Tibial nerve (tissue), 4 donors: ENCODE measurements around the gene CD14. TPM values are rescaled to one million over a fixed set of nuclear protein-coding genes. Genes with fewer than 3 reads are reported as not detected.
A peak's percentile ranks its signal among the peaks of the same experiment; 100 is the strongest.
"Not testable (repeated sequence)": the region's sequence is repeated elsewhere in the genome, so short reads cannot be mapped to it uniquely, and the experiment has no call there.

Experiments
- DNase-seq, 2 donors: peaks; one replicate each; pipeline ENCODE4 v3.0.0-alpha.2; 2019; ENCODE audit warnings: low spot score in 2 of 2
- H3K27ac ChIP-seq, 4 donors: fragments of 200-600 bp; sonication (generic) in 3 of 4; one replicate each; pipeline ENCODE4 v1.5.1; 2017 to 2019; ENCODE audit warnings: mild to moderate bottlenecking in 1 of 4
- H3K27me3 ChIP-seq, 2 donors: fragments of 200-600 bp; sonication (generic) in 1 of 2; one replicate each; pipeline versions ENCODE4 v1.5.1 to v1.6.0; 2017 to 2019
- H3K36me3 ChIP-seq, 3 donors: fragments of 200-600 bp; sonication (generic); one replicate each; pipeline ENCODE4 v1.5.1; 2018 to 2019
- H3K4me1 ChIP-seq, 4 donors: fragments of 200-600 bp; sonication (generic) in 3 of 4; one replicate each; pipeline ENCODE4 v1.5.1; 2017 to 2019
- H3K4me3 ChIP-seq, 4 donors: fragments of 200-600 bp; sonication (generic) in 3 of 4; one replicate each; pipeline ENCODE4 v1.5.1; 2017 to 2019; ENCODE audit warnings: mild to moderate bottlenecking in 1 of 4, moderate library complexity in 1 of 4
- H3K9me3 ChIP-seq, 4 donors: fragments of 200-600 bp; sonication (generic) in 3 of 4; one replicate each; pipeline ENCODE4 v1.5.1; 2017 to 2019
- EP300 ChIP-seq, 2 donors: sonication (generic); formaldehyde crosslinking; IDR thresholded peaks; one replicate each; pipeline ENCODE4 v1.6.1; 2017; ENCODE audit warnings: antibody characterized with exemption in 2 of 2, mild to moderate bottlenecking in 1 of 2
- POLR2A ChIP-seq, 2 donors: fragments of 450-650 bp; IDR thresholded peaks; one replicate each; pipeline ENCODE4 v1.6.1; 2017; ENCODE audit warnings: antibody characterized with exemption in 2 of 2, mild to moderate bottlenecking in 2 of 2, moderate library complexity in 2 of 2
- WGBS, 2 donors: methylation state at CpG; one replicate each; pipeline ENCODE4 v1.1.5; 2018; 5-methylcytosine and 5-hydroxymethylcytosine counted together
- total RNA-seq, 4 donors: library from RNA; depleted of rRNA; stranded (reverse); fragments of >200 nt; gene quantifications; one replicate each; pipeline ENCODE4 v1.1.0, GENCODE V29; 2016
- TF ChIP-seq, protein P1 (sequence below), 5 experiments: fragments of 200-600 bp in 3 of 5; fragments of 450-650 bp in 2 of 5; sonication (generic) in 3 of 5; IDR thresholded peaks; one replicate each; pipeline ENCODE4 v1.5.1; 2016 to 2019; ENCODE audit warnings: antibody characterized with exemption in 5 of 5, mild to moderate bottlenecking in 3 of 5, moderate library complexity in 2 of 5

CD14 gene
- total RNA-seq, 4 donors from 2014 or later = 54.6 to 81.0 (median 77.0) TPM

DNA sequence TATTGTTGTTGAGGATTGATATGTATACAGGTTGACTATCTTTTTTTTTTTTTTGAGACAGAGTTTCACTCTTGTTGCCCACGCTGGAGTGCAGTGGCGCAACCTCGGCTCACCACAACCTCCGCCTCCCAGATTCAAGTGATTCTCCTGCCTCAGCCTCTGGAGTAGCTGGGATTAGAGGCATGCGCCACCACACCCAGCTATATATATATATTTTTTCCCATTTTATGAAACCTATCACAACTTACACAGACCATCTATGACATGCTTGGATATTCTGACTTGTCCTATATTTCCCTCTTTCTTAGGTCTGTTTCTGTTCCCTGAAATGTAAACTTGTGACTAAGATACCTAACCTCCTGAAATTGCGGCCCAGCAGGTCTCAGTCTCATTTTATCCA is 5.0 kb downstream of the CD14 start:
- DNase-seq = no peak
- Histone ChIP-seq H3K4me1 (peaks cover 0 to 13% (median 5%) of the 10 kb centered on the region in 4 donors), H3K27me3 (no peaks in the 10 kb centered on the region), H3K9me3 (no peaks in the 10 kb centered on the region), H3K4me3 (no peak overlapping the region), H3K27ac (no peak overlapping the region), H3K36me3 (no peaks in the 10 kb centered on the region)
- TF ChIP-seq EP300 (IDR thresholded peaks at IDR 0.05) (no peak), POLR2A (IDR thresholded peaks at IDR 0.05) (no peak)
- TF ChIP-seq, protein P1, sequence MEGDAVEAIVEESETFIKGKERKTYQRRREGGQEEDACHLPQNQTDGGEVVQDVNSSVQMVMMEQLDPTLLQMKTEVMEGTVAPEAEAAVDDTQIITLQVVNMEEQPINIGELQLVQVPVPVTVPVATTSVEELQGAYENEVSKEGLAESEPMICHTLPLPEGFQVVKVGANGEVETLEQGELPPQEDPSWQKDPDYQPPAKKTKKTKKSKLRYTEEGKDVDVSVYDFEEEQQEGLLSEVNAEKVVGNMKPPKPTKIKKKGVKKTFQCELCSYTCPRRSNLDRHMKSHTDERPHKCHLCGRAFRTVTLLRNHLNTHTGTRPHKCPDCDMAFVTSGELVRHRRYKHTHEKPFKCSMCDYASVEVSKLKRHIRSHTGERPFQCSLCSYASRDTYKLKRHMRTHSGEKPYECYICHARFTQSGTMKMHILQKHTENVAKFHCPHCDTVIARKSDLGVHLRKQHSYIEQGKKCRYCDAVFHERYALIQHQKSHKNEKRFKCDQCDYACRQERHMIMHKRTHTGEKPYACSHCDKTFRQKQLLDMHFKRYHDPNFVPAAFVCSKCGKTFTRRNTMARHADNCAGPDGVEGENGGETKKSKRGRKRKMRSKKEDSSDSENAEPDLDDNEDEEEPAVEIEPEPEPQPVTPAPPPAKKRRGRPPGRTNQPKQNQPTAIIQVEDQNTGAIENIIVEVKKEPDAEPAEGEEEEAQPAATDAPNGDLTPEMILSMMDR (IDR thresholded peaks at IDR 0.05) = no peak
- WGBS, 2 donors = 85 to 94% methylated on average over 6 of the region's 6 CpGs

DNA sequence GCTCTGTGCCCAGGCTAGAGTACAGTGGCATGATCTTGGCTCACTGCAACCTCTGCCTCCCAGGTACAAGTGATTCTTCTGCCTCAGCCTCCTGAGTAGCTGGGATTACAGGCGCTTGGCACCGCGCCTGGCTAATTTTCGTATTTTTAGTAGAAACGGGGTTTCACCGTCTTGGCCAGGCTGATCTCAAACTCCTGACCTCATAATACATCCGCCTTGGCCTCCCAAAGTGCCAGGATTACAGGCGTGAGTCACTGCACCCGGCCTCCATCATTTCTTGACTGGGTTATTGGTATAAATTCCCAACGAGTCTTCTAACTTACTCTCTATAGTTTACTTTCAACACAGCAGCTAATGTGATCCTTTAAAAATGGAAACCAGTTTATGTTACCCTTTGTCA is 8.1 kb downstream of the CD14 start:
- H3K27ac ChIP-seq, H3K27me3 ChIP-seq, DNase-seq, H3K9me3 ChIP-seq, H3K4me1 ChIP-seq, H3K36me3 ChIP-seq, H3K4me3 ChIP-seq: not testable (repeated sequence)
- 83 to 86% methylated on average over 10 of the region's 10 CpGs for WGBS, 2 donors

- not testable (repeated sequence) for H3K4me3 ChIP-seq, H3K36me3 ChIP-seq, H3K27ac ChIP-seq, H3K9me3 ChIP-seq, H3K27me3 ChIP-seq, DNase-seq, H3K4me1 ChIP-seq
These were observed 9.9 kb downstream of the CD14 start for GRCh38 chr5:140623061-140623460.

GRCh38 chr5:140622301-140622700 is 10.7 kb downstream of the CD14 start:
- no peaks in the 10 kb centered on the region for H3K4me1 ChIP-seq
- H3K9me3 ChIP-seq = no peaks in the 10 kb centered on the region
- DNase-seq = no peak
- H3K36me3 ChIP-seq = no peaks in the 10 kb centered on the region
- no peak for TF ChIP-seq EP300 (IDR thresholded peaks at IDR 0.05)
- TF ChIP-seq, protein P1 (IDR thresholded peaks at IDR 0.05) = no peak
- TF ChIP-seq POLR2A (IDR thresholded peaks at IDR 0.05) = no peak
- WGBS, 2 donors = 79 to 85% methylated on average over 3 of the region's 3 CpGs
- H3K27me3 ChIP-seq = no peaks in the 10 kb centered on the region
- no peak overlapping the region for H3K27ac ChIP-seq
- H3K4me3 ChIP-seq = no peak overlapping the region

DNA sequence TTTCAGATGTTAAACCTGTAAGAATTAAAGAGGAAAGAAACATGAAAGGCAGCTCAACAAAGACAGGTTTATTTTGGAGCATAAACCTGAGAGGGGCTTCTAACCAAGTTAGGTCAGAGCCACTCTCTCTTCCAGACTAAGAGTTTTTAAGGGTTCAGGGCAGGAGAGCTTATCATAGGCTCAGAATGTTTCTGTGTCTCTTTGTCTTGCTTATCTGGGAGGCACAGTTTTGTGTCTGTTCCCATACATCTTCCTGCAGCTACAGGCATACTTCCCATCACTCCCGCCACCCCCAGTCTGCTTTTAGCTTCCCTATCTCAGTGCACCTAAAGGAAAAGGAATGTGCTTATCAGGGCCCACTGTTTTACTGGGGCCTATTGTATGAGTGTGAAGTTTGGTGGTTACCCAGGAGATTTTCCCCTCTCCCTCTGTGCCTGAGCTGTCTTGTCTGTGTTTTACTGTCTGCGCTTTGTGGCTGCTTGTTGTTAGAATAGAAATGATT is 21.9 kb downstream of the CD14 start:
- H3K4me3 ChIP-seq = no peak overlapping the region
- 82 to 84% methylated on average over 2 of the region's 2 CpGs for WGBS, 2 donors
- peaks cover 0 to 23% (median 7%) of the 10 kb centered on the region in 4 donors for H3K4me1 ChIP-seq
- H3K27ac ChIP-seq = peak overlapping the region in 2 of 4 donors; percentile 60 to 71
- no peaks in the 10 kb centered on the region for H3K36me3 ChIP-seq
- H3K27me3 ChIP-seq = no peaks in the 10 kb centered on the region
- no peaks in the 10 kb centered on the region for H3K9me3 ChIP-seq
- TF ChIP-seq, protein P1 (IDR thresholded peaks at IDR 0.05) = no peak
- TF ChIP-seq EP300 (IDR thresholded peaks at IDR 0.05) (no peak), POLR2A (IDR thresholded peaks at IDR 0.05) (no peak)
- no peak for DNase-seq

DNA sequence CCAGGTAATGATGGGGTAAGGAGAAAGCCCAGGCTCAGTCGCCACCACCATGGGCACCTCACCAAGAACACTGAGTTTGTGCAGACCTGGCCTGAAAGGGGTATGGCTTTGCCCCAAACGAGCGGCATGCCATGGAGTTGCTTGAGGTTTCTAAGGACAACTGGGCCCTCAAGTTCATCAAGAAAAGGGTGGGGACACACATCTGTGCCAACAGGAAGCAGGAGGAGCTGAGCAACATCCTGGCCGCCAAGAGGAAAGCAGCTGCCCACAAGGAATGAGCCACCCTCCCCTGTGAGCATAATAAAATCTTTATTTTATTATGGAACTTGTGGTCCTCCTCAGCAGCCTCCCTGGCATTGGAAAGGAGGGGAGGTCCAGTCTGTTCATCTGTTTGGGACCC is 23.8 kb downstream of the CD14 start:
- H3K27ac ChIP-seq = peak overlapping the region in 3 of 4 donors; percentile 36 to 71 (median 50)
- H3K9me3 ChIP-seq = no peaks in the 10 kb centered on the region
- no peaks in the 10 kb centered on the region for H3K36me3 ChIP-seq
- H3K27me3 ChIP-seq = no peaks in the 10 kb centered on the region
- WGBS, 2 donors = 53 to 66% methylated on average over 4 of the region's 4 CpGs
- no peak overlapping the region for H3K4me3 ChIP-seq
- TF ChIP-seq, protein P1 (IDR thresholded peaks at IDR 0.05) = no peak
- TF ChIP-seq EP300 (IDR thresholded peaks at IDR 0.05) (peak in 1 of 2 donors; percentile 67), POLR2A (IDR thresholded peaks at IDR 0.05) (no peak)
- DNase-seq = peak in 1 of 2 donors; percentile 29
- H3K4me1 ChIP-seq = peaks cover 0 to 23% (median 7%) of the 10 kb centered on the region in 4 donors
